K562 (cell line): ENCODE data around the gene CYTH4. TPM values are rescaled to one million over a fixed set of nuclear protein-coding genes. Genes with fewer than 3 reads are reported as not detected.

Experiments
- ATAC-seq: fragments of 200-7000 bp; cut with Tn5 transposase; 3 replicates; pipeline ENCODE4 v1.9.1; 2020; ENCODE audit warnings: moderate library complexity
- BruUV-seq: library from RNA; stranded (reverse); fragments of 400-500 nt; replicated peaks from 2 replicates; lab custom pipeline; 2021; lab: Mats Ljungman, UMichigan
- CTCF ChIA-PET: fragments of 300-600 bp; formaldehyde crosslinking; extraction: SDS; loops from one replicate; lab custom pipeline; 2021; ENCODE audit warnings: low intra/inter-chr PET ratio; lab: Yijun Ruan, JAX
- POLR2A ChIA-PET: fragments of 300-600, 350-650 bp; sonication (Branson Sonifier 250); formaldehyde crosslinking; extraction: SDS; loops from one replicate; lab custom pipeline; 2021; ENCODE audit warnings: antibody characterized with exemption, inconsistent platforms; lab: Yijun Ruan, JAX
- DNase-seq, 4 experiments: peaks; one replicate each; pipeline versions ENCODE4 v3.0.0 to v3.0.0-alpha.2; 2011 to 2018; ENCODE audit warnings: low spot score in 3 of 4, mixed read lengths in 3 of 4; ENCODE audit errors: extremely low read depth in 1 of 4
- FAIRE-seq: peaks from 2 replicates; lab custom pipeline; 2011; peaks lifted over from hg19 to GRCh38; lab: Jason Lieb, UNC
- H2AFZ ChIP-seq: 2 replicates; pipeline ENCODE4 v1.6.0; 2011; ENCODE audit warnings: low read depth, low read length, control low read depth, inconsistent platforms
- H3K27ac ChIP-seq: fragments of 200-600 bp; 3 replicates; pipeline ENCODE4 v1.8.0; 2011; ENCODE audit warnings: low read depth, mild to moderate bottlenecking, control low read depth, inconsistent platforms, low read length, moderate library complexity, mixed read lengths; ENCODE audit errors: extremely low read depth
- H3K27me3 ChIP-seq, 2 experiments: fragments of 300-600 bp in 1 of 2; 2 replicates in 1 of 2; 3 replicates in 1 of 2; pipeline versions ENCODE4 v1.6.0 to v1.8.0; 2011; ENCODE audit warnings: inconsistent platforms in 2 of 2, low read length in 2 of 2, mild to moderate bottlenecking in 1 of 2, mixed read lengths in 1 of 2, moderate library complexity in 1 of 2; ENCODE audit not compliant: control insufficient read depth in 2 of 2, insufficient read depth in 2 of 2
- H3K36me3 ChIP-seq: fragments of 300-600 bp; 3 replicates; pipeline ENCODE4 v1.8.0; 2011; ENCODE audit warnings: mild to moderate bottlenecking, low read length, inconsistent platforms; ENCODE audit not compliant: control insufficient read depth, insufficient read depth
- H3K4me1 ChIP-seq, 2 experiments: fragments of 200-600 bp in 1 of 2; replicated peaks in 1 of 2; 2 replicates in 1 of 2; 3 replicates in 1 of 2; pipeline versions ENCODE4 v1.5.1 to v1.8.0; 2011; ENCODE audit warnings: inconsistent platforms in 2 of 2, low read length in 2 of 2, mild to moderate bottlenecking in 1 of 2, mixed read lengths in 1 of 2, moderate library complexity in 1 of 2; ENCODE audit not compliant: control insufficient read depth in 2 of 2, insufficient read depth in 2 of 2
- H3K4me2 ChIP-seq: 2 replicates; pipeline ENCODE4 v1.6.1; 2011; ENCODE audit warnings: low read length, control low read depth, inconsistent platforms, mixed read lengths; ENCODE audit not compliant: insufficient read depth
- H3K4me3 ChIP-seq: fragments of 200-600 bp; sonication (generic), shearing (Covaris generic); 2 replicates; pipeline ENCODE4 v1.5.1; 2016; ENCODE audit warnings: control low read depth, inconsistent platforms
- H3K79me2 ChIP-seq: fragments of 200-600 bp; 3 replicates; pipeline ENCODE4 v1.8.0; 2011; ENCODE audit warnings: low read length, inconsistent platforms; ENCODE audit not compliant: control insufficient read depth, insufficient read depth
- H3K9ac ChIP-seq, 2 experiments: 2 replicates each; pipeline versions ENCODE4 v1.6.0 to v1.6.1; 2011; ENCODE audit warnings: low read depth in 2 of 2, low read length in 2 of 2, control low read depth in 1 of 2, inconsistent platforms in 1 of 2, mild to moderate bottlenecking in 1 of 2, mixed read lengths in 1 of 2; ENCODE audit not compliant: insufficient read depth in 1 of 2
- H3K9me1 ChIP-seq: one replicate; pipeline ENCODE4 v1.6.0; 2011; ENCODE audit warnings: inconsistent platforms, mild to moderate bottlenecking, low read length, moderate library complexity; ENCODE audit not compliant: control insufficient read depth, insufficient read depth
- H3K9me3 ChIP-seq: replicated peaks from 2 replicates; pipeline ENCODE4 v1.5.1; 2011; ENCODE audit warnings: low read depth, low read length, inconsistent platforms; ENCODE audit not compliant: control insufficient read depth, insufficient read depth
- H4K20me1 ChIP-seq: replicated peaks from 2 replicates; pipeline ENCODE4 v1.6.1; 2011; ENCODE audit warnings: low read length, inconsistent platforms, mixed read lengths; ENCODE audit not compliant: control insufficient read depth, insufficient read depth
- ETV6 ChIP-seq, 3 experiments: fragments of 150-350 bp in 1 of 3; sonication (generic) in 1 of 3; formaldehyde crosslinking in 1 of 3; IDR thresholded peaks; 2 replicates each; pipeline versions ENCODE4 v1.6.1 to v1.8.0; 2014 to 2022; ENCODE audit warnings: borderline replicate concordance in 2 of 3, low read depth in 2 of 3, antibody characterized with exemption in 1 of 3, low read length in 1 of 3, mild to moderate bottlenecking in 1 of 3, missing genetic modification reagents in 1 of 3
- WGBS: fragments of 100-300 bp; shearing (Covaris generic); methylation state at CpG from one replicate; pipeline ENCODE4 v1.1.6; 2016; ENCODE audit warnings: low coverage, mixed read lengths; ENCODE audit not compliant: insufficient coverage; ENCODE audit errors: missing lambda C conversion rate; 5-methylcytosine and 5-hydroxymethylcytosine counted together
- in situ Hi-C: fragments of 300-500 bp; cut with MboI; formaldehyde crosslinking; loops from 4 replicates; pipeline ENCODE4 v1.15.0; 2018; ENCODE audit warnings: inconsistent platforms, mixed read lengths
- intact Hi-C: fragments of 100-400 bp; cut with micrococcal nuclease; formaldehyde crosslinking; loops from 2 replicates; pipeline ENCODE4 v1.14.2; 2022
- polyA plus RNA-seq, 8 experiments: library from polyadenylated mRNA; depleted of rRNA in 4 of 8; stranded (reverse) in 5 of 8; unstranded in 3 of 8; fragments of >200 nt; fragmentation: Nextera tagmentation in 2 of 8; fragmentation: Illumina TruSeq in 1 of 8; extraction: Ambion mirVana in 2 of 8; extraction: Trizol in 1 of 8; gene quantifications; 2 replicates each; pipeline versions ENCODE4 v1.2.1 to v1.2.3, GENCODE V29; 2011 to 2014; ENCODE audit warnings: inconsistent platforms in 1 of 8, missing spikeins in 1 of 8
- total RNA-seq, 7 experiments: library from RNA; depleted of rRNA in 6 of 7; stranded (reverse); fragments of >200 nt in 6 of 7; fragmentation: Illumina TruSeq in 2 of 7; extraction: Trizol in 2 of 7; gene quantifications; 2 replicates each; pipeline versions ENCODE4 v1.2.1 to v1.2.3, GENCODE V29; 2011 to 2021; ENCODE audit warnings: low replicate concordance in 1 of 7
- TF ChIP-seq, protein P1 (sequence below): sonication (generic); formaldehyde crosslinking; IDR thresholded peaks from 2 replicates; pipeline ENCODE4 v1.8.0; 2022; ENCODE audit warnings: mild to moderate bottlenecking, missing genetic modification reagents

The CYTH4 gene
- total and polyA plus RNA-seq, 9 of the 15 experiments (the other 6 are each of a cell fraction or from before 2014, with no cell fraction given): 0.03 to 2.0 (median 0.61) TPM; not detected in 1

DNA sequence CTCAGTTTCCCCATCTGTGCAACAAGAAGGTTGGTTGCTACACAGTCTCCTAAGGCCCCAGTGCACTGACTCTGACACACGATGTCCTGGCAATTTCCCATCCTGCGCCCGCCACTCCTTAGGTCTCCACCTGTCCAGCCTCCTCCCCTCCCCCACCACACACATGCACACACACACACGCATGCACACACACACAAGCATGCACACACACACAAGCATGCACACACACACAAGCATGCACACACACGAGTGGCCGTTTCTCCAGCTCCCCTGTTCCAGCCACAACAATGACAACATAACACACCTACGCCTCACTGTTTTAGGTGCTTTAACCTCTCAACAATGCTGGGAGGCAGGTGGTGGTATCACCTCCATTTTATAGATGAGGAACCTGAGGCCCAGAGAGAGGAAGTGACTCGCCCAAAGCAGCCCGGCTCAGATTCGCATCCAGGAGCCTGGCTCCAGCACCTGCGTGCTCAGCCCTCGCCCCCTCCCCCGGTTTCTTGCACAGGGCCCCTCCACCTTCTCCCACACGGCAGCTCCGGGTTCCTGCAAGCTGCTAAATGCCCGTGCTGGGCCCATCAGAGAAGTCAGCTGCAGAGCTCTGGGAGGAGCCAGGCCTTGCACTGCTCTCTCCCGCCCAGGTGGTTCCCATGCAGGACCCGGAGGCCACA is 13.0 kb downstream of the CYTH4 start:
- H3K4me2 ChIP-seq: no peak overlapping the region
- no peak overlapping the region for H2AFZ ChIP-seq
- 26% methylated on average over 9 of the region's 18 CpGs for WGBS
- H3K9me3 ChIP-seq: peaks cover 2% of the 10 kb centered on the region; the same call in 1 of the 2 replicates
- peaks cover 0 to 6% of the 10 kb centered on the region in 2 experiments; a peak in 3 of 5 replicates for H3K4me1 ChIP-seq
- intact Hi-C loops: no loop called here
- TF ChIP-seq ETV6 (IDR thresholded peaks at IDR 0.05; ENCODE audit: borderline replicate concordance in 1 of 2, low read depth in 2 of 2, low read length in 1 of 2) (no peak), ETV6 (CRISPR knock-in tag; IDR thresholded peaks at IDR 0.05; ENCODE audit: borderline replicate concordance) (no peak)
- TF ChIP-seq, protein P1, sequence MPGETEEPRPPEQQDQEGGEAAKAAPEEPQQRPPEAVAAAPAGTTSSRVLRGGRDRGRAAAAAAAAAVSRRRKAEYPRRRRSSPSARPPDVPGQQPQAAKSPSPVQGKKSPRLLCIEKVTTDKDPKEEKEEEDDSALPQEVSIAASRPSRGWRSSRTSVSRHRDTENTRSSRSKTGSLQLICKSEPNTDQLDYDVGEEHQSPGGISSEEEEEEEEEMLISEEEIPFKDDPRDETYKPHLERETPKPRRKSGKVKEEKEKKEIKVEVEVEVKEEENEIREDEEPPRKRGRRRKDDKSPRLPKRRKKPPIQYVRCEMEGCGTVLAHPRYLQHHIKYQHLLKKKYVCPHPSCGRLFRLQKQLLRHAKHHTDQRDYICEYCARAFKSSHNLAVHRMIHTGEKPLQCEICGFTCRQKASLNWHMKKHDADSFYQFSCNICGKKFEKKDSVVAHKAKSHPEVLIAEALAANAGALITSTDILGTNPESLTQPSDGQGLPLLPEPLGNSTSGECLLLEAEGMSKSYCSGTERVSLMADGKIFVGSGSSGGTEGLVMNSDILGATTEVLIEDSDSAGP (CRISPR knock-in tag): no peak
- TF ChIP-seq, all 486 proteins: peak for 0
- in situ Hi-C loops: no loop called here
- ATAC-seq (no peak), DNase-seq (no peak), FAIRE-seq (no peak)
- CTCF ChIA-PET: no interaction called here
- Histone ChIP-seq H3K9me1 (no peaks in the 10 kb centered on the region), H3K27ac (no peak overlapping the region), H3K4me3 (no peak overlapping the region), H3K9ac (no peak overlapping the region), H3K36me3 (no peaks in the 10 kb centered on the region), H3K27me3 (no peaks in the 10 kb centered on the region; a peak in 1 of 5 replicates), H3K79me2 (no peaks in the 10 kb centered on the region), H4K20me1 (no peaks in the 10 kb centered on the region)
- BruUV-seq: no TSS peak
- POLR2A ChIA-PET: interaction anchor here (0.9 kb wide), 1 partner anchor 16 kb away, joined by 3 read pairs; no protein-coding TSS in a partner anchor
